HK-2 (cell line): ENCODE results near the gene OR13F1.
"Not testable (repeated sequence)": the region's sequence is repeated elsewhere in the genome, so short reads cannot be mapped to it uniquely, and the experiment has no call there.

ENCODE experiments used
- DNase-seq: peaks from one replicate; pipeline ENCODE4 v3.0.0-alpha.2; 2018; ENCODE audit not compliant: unreplicated experiment

The OR13F1 gene, protein sequence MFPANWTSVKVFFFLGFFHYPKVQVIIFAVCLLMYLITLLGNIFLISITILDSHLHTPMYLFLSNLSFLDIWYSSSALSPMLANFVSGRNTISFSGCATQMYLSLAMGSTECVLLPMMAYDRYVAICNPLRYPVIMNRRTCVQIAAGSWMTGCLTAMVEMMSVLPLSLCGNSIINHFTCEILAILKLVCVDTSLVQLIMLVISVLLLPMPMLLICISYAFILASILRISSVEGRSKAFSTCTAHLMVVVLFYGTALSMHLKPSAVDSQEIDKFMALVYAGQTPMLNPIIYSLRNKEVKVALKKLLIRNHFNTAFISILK

DNA sequence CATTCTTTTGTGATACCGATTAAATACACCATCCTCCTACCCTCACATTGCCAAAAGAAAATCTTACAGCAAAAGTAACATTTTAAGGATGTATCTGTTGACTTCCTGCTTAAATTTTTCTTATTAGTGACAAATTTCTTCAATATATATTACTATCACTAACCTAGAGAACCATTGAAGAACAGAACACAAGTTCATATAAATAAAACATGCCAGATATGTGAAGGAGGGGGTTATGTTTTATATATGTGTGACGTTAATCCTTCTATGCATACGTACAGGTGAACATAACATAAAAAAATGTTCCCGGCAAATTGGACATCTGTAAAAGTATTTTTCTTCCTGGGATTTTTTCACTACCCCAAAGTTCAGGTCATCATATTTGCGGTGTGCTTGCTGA is at the start of gene OR13F1:
TSS of gene OR13F1 (plus strand) at position 301 of the 400 bp plus-strand sequence. CDS start at position 301, 0 bp downstream.
- DNase-seq, result no peak

DNA sequence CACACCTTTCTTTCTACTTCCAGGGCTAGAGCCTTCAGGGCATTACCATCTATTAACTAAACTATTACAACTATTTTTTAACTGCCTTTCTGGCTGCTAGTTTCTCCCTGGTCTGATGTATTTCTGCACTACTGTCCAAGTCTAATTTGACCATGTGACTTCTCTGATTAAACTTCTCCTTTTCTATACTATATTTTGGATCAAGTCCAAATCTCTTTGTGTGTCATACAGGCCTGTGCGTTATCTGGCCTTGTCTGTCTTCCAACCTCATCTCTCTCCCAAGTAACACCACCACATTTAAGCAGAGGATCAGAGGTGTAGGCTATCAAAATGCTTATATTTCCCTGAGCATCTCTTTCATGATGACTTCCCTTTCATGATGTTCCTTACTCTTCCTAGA is 47.2 kb upstream of the OR13F1 start:
- no peak for DNase-seq

DNA sequence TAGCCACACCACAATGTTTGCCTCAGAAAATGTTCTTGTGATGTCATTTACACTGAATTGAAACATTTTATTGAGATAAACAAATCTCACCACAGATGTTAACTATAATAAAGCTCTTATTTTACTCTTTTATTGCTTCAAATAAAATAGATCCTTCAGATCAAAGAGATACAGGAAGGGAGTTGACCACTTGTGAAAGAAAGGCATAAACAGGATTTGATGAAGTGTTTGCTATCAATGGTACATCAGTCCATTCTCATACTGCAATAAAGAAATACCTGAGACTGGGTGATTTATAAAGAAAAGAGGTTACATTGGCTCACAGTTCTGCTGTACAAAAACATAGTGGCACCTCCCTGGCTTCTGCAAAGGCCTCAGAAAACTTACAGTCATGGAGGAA is 40.2 kb upstream of the OR13F1 start:
- no peak for DNase-seq

DNA sequence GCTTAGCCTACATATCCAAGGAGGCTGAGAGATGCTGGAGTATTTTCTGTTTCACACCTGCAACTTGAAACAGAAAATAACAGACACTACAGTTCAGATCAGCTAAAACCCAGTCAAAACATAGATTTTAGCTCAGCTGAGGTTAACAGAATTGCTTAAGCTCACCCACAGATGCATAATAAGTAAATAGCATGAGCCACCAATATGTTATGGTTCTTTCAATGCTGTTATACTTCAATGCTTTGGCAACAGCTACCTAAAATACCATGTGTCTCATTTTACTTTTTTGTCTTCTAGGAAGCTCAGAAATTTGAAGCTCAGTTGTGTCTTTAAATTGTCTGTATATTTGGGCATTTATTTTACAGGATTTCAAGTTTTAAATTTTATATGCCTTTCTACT is 35.8 kb upstream of the OR13F1 start:
- DNase-seq, result no peak

DNA sequence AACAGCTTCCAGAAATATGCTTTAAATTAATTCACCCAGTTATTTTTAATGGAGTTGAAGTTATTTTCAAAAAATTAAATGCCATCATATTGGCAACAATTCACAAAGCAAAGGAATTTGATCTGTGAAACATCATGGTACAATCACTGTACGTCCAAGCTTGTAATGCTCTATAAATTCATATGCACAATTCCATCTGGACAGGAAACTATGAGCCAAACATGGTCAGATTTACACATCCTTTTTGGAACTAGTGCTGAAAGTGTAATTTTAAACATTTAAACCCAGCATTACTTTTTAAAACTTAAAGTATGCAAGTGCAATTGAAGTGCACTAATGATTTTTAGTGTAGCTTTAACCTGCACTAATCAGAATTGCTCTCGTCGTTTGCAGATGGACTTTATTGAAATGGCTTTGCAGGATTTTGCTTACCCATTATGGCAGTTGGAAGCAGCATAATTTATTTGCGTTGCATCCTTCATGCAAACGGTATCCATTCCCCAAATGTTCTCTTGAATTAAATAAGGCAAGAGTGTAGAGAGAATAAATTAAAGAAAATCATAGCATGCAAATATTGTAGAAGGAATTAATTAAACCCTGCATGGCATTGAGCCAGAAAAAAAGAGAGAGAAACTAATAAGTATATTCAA is 21.0 kb upstream of the OR13F1 start:
- DNase-seq, result no peak

DNA sequence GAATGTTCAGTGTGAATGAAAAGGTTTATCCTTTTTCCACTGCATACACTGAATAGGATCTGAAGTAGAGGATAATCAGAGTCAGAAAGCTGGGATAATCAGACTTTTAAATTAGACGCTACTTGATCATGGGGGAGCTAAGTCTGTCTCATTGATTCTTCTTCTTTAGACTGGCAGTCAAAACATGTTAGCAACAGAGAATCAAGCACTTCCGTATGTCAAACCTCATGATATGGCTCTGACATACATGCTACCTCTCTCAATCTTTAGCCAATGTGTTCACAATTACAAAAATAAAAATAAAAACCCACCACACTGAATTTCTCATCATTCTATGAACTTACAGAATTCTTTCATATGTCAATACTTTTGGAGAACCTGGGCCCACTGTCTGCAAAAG is 19.0 kb upstream of the OR13F1 start:
- DNase-seq, result no peak

DNA sequence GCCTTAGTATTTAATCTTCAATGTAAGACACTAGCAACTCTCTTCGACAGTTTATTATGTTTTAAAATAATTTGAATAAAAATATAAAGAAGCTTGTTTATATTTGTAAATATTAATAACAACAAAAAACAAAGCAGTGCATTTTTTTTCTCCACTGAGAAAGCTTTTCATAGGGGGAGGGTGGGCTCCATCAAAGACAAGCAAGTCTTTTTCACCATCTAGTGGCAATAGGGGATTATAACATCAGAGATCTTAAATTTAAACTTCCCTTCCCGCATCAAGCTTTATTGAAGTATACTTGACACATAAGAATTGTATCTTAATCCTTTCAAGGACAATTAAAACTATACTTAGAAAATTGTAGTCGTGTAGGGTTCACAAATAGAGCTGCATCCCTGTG is 9.3 kb upstream of the OR13F1 start:
- DNase-seq, result no peak

DNA sequence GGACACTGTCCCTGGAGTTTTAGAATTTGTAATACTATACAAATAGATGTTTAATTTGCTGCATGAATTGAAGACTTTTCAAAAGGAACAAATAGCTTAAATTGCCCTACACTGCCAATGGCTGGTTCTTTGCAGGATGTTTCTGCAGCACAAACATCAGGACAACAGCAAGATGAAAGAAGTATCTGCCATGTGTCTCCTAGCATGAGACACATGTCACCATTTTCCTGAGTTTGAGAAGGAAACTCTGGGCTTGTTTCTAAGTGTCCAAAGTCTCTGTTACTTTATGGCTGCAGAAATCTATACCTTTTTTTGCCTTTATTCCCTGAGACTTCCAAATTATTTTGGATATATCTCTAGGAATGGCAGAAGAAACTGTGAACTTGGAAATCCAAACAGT is 623 bp upstream of the OR13F1 start:
- DNase-seq, result no peak

DNA sequence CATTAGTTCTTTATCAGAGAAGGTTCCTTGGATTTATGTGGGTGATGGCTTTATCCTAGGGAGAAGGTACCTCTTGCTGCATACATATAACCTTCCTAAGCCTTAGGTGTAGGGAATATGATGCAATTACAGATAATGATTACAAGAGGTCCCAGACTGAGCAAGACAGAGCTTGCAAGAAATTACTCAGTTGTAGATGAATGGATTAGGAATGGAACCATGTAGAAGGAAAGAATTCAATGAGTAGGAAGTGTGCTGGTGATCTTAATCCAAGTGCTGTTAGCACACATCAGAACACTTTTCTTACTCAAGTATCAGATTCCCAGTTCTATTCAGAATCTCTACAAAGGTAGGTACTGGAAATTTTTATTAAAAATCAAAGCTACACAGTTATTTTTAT is 2.5 kb downstream of the OR13F1 start:
- no peak for DNase-seq

DNA sequence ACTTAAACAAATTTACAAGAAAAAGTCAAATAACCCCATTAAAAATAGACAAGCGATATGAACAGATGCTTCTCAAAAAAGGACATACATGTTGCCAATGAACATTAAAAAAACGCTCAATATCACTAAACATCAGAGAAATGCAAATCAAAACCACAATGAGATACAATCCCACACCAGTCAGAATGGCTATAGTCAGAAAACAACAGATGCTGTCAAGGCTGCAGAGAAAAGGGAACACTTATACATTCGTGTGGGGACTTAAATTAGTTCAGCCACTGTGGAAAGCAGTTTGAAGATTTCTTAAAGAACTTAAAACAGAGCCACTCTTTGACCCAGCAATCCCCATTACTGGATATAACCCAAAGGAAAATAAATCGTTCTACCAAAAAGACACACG is 10.8 kb downstream of the OR13F1 start:
- DNase-seq, result no peak

DNA sequence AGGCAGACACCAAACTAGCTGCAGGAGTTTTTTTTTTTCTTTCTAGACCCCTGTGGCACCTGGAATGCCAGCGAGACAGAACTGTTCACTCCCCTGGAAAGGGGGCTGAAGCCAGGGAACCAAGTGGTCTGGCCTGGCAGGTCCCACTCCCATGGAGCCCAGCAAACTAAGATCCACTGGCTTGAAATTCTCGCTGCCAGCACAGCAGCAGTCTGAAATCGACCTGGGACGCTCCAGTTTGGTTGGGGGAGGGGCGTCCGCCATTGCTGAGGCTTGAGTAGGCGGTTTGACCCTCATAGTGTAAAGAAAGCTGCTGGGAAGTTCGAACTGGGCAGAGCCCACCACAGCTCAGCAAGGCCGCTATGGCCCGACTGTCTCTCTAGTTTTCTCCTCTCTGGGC is 16.2 kb downstream of the OR13F1 start:
- DNase-seq, result not testable (repeated sequence)

DNA sequence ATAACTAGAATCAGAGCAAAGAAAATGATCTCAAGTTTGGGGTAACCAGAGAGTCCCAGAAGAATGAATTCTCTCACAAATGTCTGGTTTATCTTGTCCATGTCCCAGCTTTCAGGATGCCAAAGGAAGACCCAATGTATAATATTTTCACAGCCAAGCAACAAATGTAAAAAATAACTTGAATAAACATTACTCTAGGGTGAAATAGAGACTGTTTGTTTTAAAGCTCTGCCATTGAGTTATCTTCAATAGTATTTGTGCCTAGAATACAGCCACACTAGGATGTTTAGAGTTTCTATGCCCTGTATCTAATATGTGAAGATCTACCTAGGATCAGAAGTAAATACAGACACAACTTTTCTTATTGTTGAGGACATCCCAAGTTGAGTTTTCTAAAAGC is 23.0 kb downstream of the OR13F1 start, which contains the start of gene OR13C4:
TSS of gene OR13C4 (minus strand) at position 101 of the 400 bp plus-strand sequence. CDS start at position 101, 0 bp downstream.
- DNase-seq, result no peak

DNA sequence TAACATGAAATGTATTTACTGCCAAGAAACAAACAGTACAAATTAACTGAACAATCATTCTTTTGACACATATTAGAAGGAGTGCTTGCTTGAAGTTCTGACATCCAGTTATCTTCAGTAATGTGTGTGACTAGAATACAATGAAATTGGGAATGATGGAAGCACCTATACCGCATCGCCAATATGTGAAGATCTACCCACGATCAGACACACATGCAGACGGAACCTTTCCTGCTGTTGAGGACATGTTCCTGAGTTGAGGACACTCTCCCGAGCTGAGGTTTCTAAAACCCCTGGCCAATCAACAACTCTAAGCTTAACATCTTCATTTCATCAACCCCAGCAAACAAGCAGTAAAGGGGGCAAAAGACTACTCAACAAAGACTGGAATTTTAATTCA is 32.7 kb downstream of the OR13F1 start, which contains the start of gene OR13C3:
TSS of gene OR13C3 (minus strand) at position 101 of the 400 bp plus-strand sequence. CDS start 133 bp downstream, outside the sequence.
- DNase-seq, result no peak

DNA sequence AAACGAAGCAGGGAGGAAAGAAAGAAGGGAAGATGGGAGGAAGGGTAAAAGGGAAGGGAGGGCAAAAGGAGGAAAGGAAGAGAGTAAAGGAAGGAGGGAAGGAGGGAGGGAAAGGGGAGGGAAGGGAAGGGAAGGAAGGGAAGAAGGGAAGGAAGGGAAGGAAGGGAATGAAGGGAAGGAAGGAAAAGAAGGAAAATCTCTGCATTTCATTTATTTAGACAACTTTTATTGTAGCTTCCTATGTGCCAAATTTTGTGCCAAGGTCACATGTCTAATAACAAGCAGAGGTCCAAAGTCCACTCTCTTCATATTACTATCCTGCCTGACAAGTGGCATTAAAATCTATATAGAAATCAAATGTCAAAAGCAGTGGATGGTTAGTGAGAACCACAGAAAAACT is 35.2 kb downstream of the OR13F1 start:
- no peak for DNase-seq

DNA sequence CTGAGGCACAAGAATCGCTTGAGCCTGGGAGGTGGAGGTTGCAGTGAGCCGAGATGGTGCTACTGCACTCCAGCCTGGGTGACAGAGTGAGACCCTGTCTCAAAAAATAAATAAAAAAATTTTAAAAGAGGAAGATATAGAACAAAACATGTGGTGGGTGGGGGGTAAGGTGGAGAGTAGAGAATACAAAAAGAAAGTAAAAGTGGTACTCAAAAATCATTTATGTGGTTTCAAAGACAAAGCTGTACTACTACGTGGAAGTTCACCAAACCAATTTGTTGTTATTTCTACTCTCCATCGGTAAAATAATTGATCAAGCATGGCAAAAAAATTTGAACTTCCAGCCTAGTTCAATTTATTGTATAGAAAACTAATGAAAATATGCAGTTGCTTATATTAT is 40.6 kb downstream of the OR13F1 start:
- DNase-seq, result no peak

DNA sequence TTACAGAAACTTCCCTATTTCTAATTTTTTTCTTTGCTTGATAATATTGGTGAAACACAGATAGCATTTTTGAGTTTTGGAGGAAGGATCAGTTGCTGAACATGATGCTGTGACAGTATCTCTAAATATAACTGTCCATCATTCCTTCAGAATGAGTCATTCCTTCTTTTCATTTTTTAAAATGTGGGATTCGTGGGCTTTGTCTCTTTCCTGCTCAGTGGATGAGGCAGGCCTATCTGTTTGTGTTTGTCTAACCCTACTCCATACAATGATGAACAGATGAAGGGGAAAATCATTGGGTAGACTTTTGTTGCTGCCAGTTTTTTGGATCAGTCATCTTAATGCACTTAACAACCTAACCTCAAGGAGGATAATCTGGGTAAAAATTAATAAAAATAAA is 49.2 kb downstream of the OR13F1 start:
- DNase-seq, result no peak
